GM19463 (cell line): ENCODE measurements around the gene TLL2.
"Not testable (repeated sequence)": the region's sequence is repeated elsewhere in the genome, so short reads cannot be mapped to it uniquely, and the experiment has no call there.

Source experiments
- ATAC-seq: cut with Tn5 transposase; IDR thresholded peaks from one replicate; pipeline ENCODE4 v1.9.1; 2021; ENCODE audit warnings: mild to moderate bottlenecking, moderate library complexity; ENCODE audit not compliant: unreplicated experiment

Gene TLL2

GRCh38 chr10:96513698-96514561 lies at the start of gene TLL2:
Gene TLL2 (minus strand): TSS chr10:96513926. CDS start chr10:96513685, 241 bp downstream.
- ATAC-seq: peak; percentile 75

GRCh38 chr10:96560966-96561887 lies 47.5 kb upstream of the TLL2 start:
- no peak for ATAC-seq

GRCh38 chr10:96560489-96560888 lies 46.8 kb upstream of the TLL2 start:
- no peak for ATAC-seq

- no peak for ATAC-seq
These were observed 42.3 kb upstream of the TLL2 start for GRCh38 chr10:96556003-96556402.

- ATAC-seq: no peak
These were observed 41.6 kb upstream of the TLL2 start for GRCh38 chr10:96555330-96555729.

GRCh38 chr10:96548589-96548988 lies 34.9 kb upstream of the TLL2 start:
- no peak for ATAC-seq

- not testable (repeated sequence) for ATAC-seq
These were observed 31.8 kb upstream of the TLL2 start for GRCh38 chr10:96545558-96545957.

- ATAC-seq: no peak
These were observed 28.2 kb upstream of the TLL2 start for GRCh38 chr10:96541921-96542320.

- no peak for ATAC-seq
These were observed 26.5 kb upstream of the TLL2 start for GRCh38 chr10:96540240-96540639.

- ATAC-seq: no peak
These were observed 25.0 kb upstream of the TLL2 start for GRCh38 chr10:96538683-96539082.

GRCh38 chr10:96536129-96536528 lies 22.4 kb upstream of the TLL2 start:
- ATAC-seq: no peak

GRCh38 chr10:96532523-96532922 lies 18.8 kb upstream of the TLL2 start:
- no peak for ATAC-seq

- ATAC-seq: no peak
These were observed 16.0 kb upstream of the TLL2 start for GRCh38 chr10:96529634-96530279.

GRCh38 chr10:96524741-96525140 lies 11.0 kb upstream of the TLL2 start:
- ATAC-seq: no peak

- no peak for ATAC-seq
These were observed 3.6 kb upstream of the TLL2 start for GRCh38 chr10:96517284-96517683.

- no peak for ATAC-seq
These were observed 2.6 kb upstream of the TLL2 start for GRCh38 chr10:96516337-96516736.

GRCh38 chr10:96513305-96513697 lies 425 bp downstream of the TLL2 start:
- peak; percentile 51 for ATAC-seq

GRCh38 chr10:96512524-96513304 lies 1.0 kb downstream of the TLL2 start:
- ATAC-seq: no peak

GRCh38 chr10:96511044-96511945 lies 2.4 kb downstream of the TLL2 start:
- ATAC-seq: no peak
